ENCODE results near the gene DYNC1I1.
"Not testable (repeated sequence)": the region's sequence is repeated elsewhere in the genome, so short reads cannot be mapped to it uniquely, and the experiment has no call there.

The DYNC1I1 gene

GRCh38 chr7:95910341-95910740 is 138.0 kb downstream of the DYNC1I1 start:
- no peak for DNase-seq (ENCODE audit: low read depth in 2 of 2)

- DNase-seq (ENCODE audit: low read depth in 2 of 2), result no peak
These were observed 143.4 kb downstream of the DYNC1I1 start for GRCh38 chr7:95915731-95916130.

- peak; percentile 17 to 36 for DNase-seq (ENCODE audit: low read depth in 2 of 2)
These were observed 144.4 kb downstream of the DYNC1I1 start for GRCh38 chr7:95916573-95917297.

GRCh38 chr7:95917634-95918033 is 145.3 kb downstream of the DYNC1I1 start:
- DNase-seq (ENCODE audit: low read depth in 2 of 2), result no peak

GRCh38 chr7:95919556-95919955 is 147.2 kb downstream of the DYNC1I1 start:
- DNase-seq (ENCODE audit: low read depth in 2 of 2), result no peak

- no peak for DNase-seq (ENCODE audit: low read depth in 2 of 2)
These were observed 149.2 kb downstream of the DYNC1I1 start for GRCh38 chr7:95921543-95921942.

GRCh38 chr7:95922191-95922590 is 149.8 kb downstream of the DYNC1I1 start:
- DNase-seq (ENCODE audit: low read depth in 2 of 2), result no peak

GRCh38 chr7:95925236-95925635 is 152.9 kb downstream of the DYNC1I1 start:
- DNase-seq (ENCODE audit: low read depth in 2 of 2), result no peak

- no peak for DNase-seq (ENCODE audit: low read depth in 2 of 2)
These were observed 153.6 kb downstream of the DYNC1I1 start for GRCh38 chr7:95925971-95926370.

GRCh38 chr7:95927756-95928155 is 155.4 kb downstream of the DYNC1I1 start:
- no peak for DNase-seq (ENCODE audit: low read depth in 2 of 2)

GRCh38 chr7:95929710-95930280 is 157.4 kb downstream of the DYNC1I1 start:
- DNase-seq (ENCODE audit: low read depth in 2 of 2), result no peak

GRCh38 chr7:95931460-95932232 is 159.3 kb downstream of the DYNC1I1 start:
- no peak for DNase-seq (ENCODE audit: low read depth in 2 of 2)

GRCh38 chr7:95933618-95934017 is 161.3 kb downstream of the DYNC1I1 start:
- DNase-seq (ENCODE audit: low read depth in 2 of 2), result no peak

- DNase-seq (ENCODE audit: low read depth in 2 of 2), result not testable (repeated sequence)
These were observed 172.5 kb downstream of the DYNC1I1 start for GRCh38 chr7:95944867-95945266.

- no peak for DNase-seq (ENCODE audit: low read depth in 2 of 2)
These were observed 178.3 kb downstream of the DYNC1I1 start for GRCh38 chr7:95950698-95951097.

- no peak for DNase-seq (ENCODE audit: low read depth in 2 of 2)
These were observed 179.2 kb downstream of the DYNC1I1 start for GRCh38 chr7:95951531-95951930.

GRCh38 chr7:95951997-95952795 is 179.8 kb downstream of the DYNC1I1 start:
- DNase-seq (ENCODE audit: low read depth in 2 of 2), result no peak

GRCh38 chr7:95952851-95953250 is 180.5 kb downstream of the DYNC1I1 start:
- DNase-seq (ENCODE audit: low read depth in 2 of 2), result no peak

- no peak for DNase-seq (ENCODE audit: low read depth in 2 of 2)
These were observed 183.4 kb downstream of the DYNC1I1 start for GRCh38 chr7:95955748-95956147.

GRCh38 chr7:95957510-95957909 is 185.2 kb downstream of the DYNC1I1 start:
- no peak for DNase-seq (ENCODE audit: low read depth in 2 of 2)

GRCh38 chr7:95960706-95961244 is 188.4 kb downstream of the DYNC1I1 start:
- DNase-seq (ENCODE audit: low read depth in 2 of 2), result no peak

Data from stimulated activated CD8-positive, alpha-beta memory T cell treated with anti-CD3 and anti-CD28 coated beads, Interleukin-15, amount 100 ng/mL, for 4 hours (primary cell).